Right lobe of liver (tissue), 6 donors: ENCODE results near the gene B4GALT6. TPM values are rescaled to one million over a fixed set of nuclear protein-coding genes. Genes with fewer than 3 reads are reported as not detected.

Experiments
- ATAC-seq, 4 donors: fragments of 200-7000 bp; cut with Tn5 transposase; one replicate each; pipeline ENCODE4 v1.9.1; 2020; ENCODE audit warnings: mild to moderate bottlenecking in 4 of 4, moderate library complexity in 4 of 4
- DNase-seq, 3 donors: peaks; one replicate each; pipeline ENCODE4 v3.0.0-alpha.2; 2020
- H3K27ac ChIP-seq, 3 donors: fragments of 200-600 bp; one replicate each; pipeline ENCODE4 v1.8.0; 2022
- H3K27me3 ChIP-seq, 2 donors: fragments of 200-600 bp; one replicate each; pipeline ENCODE4 v1.8.0; 2022
- H3K36me3 ChIP-seq, 4 donors: fragments of 200-600 bp; sonication (generic) in 1 of 4; one replicate each; pipeline versions ENCODE4 v1.5.1 to v1.8.0; 2017 to 2022; ENCODE audit warnings: control low read depth in 1 of 4
- H3K4me1 ChIP-seq, 4 donors: fragments of 200-600 bp; sonication (generic) in 1 of 4; one replicate each; pipeline versions ENCODE4 v1.5.1 to v1.8.0; 2017 to 2022; ENCODE audit warnings: control low read depth in 1 of 4
- H3K4me3 ChIP-seq, 3 donors: fragments of 200-600 bp; one replicate each; pipeline ENCODE4 v1.8.0; 2022
- H3K9me3 ChIP-seq, 4 donors: fragments of 200-600 bp; sonication (generic) in 1 of 4; one replicate each; pipeline versions ENCODE4 v1.5.1 to v1.8.0; 2017 to 2022; ENCODE audit warnings: control low read depth in 1 of 4
- POLR2A ChIP-seq: fragments of 450-650 bp; IDR thresholded peaks from one replicate; pipeline ENCODE4 v1.6.1; 2017; ENCODE audit warnings: antibody characterized with exemption, mild to moderate bottlenecking
- WGBS: methylation state at CpG from one replicate; pipeline ENCODE4 v1.1.6; 2018; ENCODE audit warnings: low coverage, low lambda C conversion rate; ENCODE audit not compliant: insufficient coverage; ENCODE audit errors: missing lambda C conversion rate; 5-methylcytosine and 5-hydroxymethylcytosine counted together
- intact Hi-C, 2 donors: fragments of 100-400 bp; cut with DNase I; formaldehyde crosslinking; loops; one replicate each; pipeline versions ENCODE4 v1.11.2 to v1.14.1; 2022
- total RNA-seq, 6 experiments: library from RNA; depleted of rRNA in 2 of 6; stranded (reverse); fragments of >200 nt in 2 of 6; fragmentation: NEBNext Ultra II Directional in 3 of 6; extraction: Animal tissue kit (Norgen Biotek cat#: 25700) in 3 of 6; gene quantifications; one replicate each; pipeline versions ENCODE4 v1.1.0 to v1.2.4, GENCODE V29; 2016 to 2023
- TF ChIP-seq, protein P1 (sequence below), 4 donors: fragments of 200-600 bp in 3 of 4; fragments of 450-650 bp in 1 of 4; IDR thresholded peaks; one replicate each; pipeline versions ENCODE4 v1.5.1 to v1.8.0; 2016 to 2022; ENCODE audit warnings: antibody characterized with exemption in 4 of 4, mild to moderate bottlenecking in 2 of 4
- donor health status: DM: no; HTN: yes; CAD: no.
- donor health status: DM: no; HTN: no; CAD: no.
- donor health status: DM: no; HTN: no; CAD: no.
- donor health status: DM: no; HTN: yes; CAD: no.
- donor health status: DM: no; HTN: yes; CAD: no.

Gene B4GALT6
- total RNA-seq, 6 experiments from 2014 or later = 1.7 to 4.8 (median 2.0) TPM

DNA sequence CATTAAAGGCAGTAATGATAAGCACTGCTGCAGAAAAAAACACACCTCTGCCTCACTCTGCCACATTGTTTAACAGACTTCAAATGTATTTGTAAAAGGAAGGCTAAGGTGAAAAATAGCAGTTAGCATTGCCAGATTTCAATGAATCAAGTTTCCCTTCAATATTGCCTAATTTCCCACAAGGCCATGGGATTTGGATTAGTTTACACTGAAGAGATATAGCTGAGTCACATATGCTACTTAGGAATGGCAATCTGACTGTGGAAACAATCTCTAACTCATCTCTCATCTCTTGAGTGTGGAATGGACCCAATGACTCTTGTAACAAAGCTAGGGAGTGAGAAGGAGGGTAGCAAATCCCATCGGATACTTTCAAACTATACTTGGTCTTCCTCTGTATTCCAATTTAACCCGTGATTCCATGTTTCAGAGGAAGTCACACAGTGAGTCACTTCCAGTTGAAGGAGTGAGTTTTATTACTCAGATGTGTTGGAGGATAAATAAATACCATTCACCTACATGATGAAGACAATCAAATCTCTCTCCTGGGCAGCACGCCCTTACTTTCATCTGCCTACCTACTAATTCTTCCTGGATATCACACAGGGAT lies 5.1 kb downstream of the B4GALT6 start:
- Histone ChIP-seq H3K4me1 (no peaks in the 10 kb centered on the region), H3K27me3 (no peaks in the 10 kb centered on the region), H3K36me3 (no peaks in the 10 kb centered on the region), H3K4me3 (no peak overlapping the region), H3K9me3 (no peaks in the 10 kb centered on the region), H3K27ac (no peak overlapping the region)
- 61% methylated on average over 3 of the region's 3 CpGs for WGBS
- TF ChIP-seq, protein P1, sequence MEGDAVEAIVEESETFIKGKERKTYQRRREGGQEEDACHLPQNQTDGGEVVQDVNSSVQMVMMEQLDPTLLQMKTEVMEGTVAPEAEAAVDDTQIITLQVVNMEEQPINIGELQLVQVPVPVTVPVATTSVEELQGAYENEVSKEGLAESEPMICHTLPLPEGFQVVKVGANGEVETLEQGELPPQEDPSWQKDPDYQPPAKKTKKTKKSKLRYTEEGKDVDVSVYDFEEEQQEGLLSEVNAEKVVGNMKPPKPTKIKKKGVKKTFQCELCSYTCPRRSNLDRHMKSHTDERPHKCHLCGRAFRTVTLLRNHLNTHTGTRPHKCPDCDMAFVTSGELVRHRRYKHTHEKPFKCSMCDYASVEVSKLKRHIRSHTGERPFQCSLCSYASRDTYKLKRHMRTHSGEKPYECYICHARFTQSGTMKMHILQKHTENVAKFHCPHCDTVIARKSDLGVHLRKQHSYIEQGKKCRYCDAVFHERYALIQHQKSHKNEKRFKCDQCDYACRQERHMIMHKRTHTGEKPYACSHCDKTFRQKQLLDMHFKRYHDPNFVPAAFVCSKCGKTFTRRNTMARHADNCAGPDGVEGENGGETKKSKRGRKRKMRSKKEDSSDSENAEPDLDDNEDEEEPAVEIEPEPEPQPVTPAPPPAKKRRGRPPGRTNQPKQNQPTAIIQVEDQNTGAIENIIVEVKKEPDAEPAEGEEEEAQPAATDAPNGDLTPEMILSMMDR (IDR thresholded peaks at IDR 0.05) = no peak
- no peak for TF ChIP-seq POLR2A
- intact Hi-C loops = no loop called here
- DNase-seq (no peak), ATAC-seq (peak in 2 of 4 donors; percentile 50 to 67)

DNA sequence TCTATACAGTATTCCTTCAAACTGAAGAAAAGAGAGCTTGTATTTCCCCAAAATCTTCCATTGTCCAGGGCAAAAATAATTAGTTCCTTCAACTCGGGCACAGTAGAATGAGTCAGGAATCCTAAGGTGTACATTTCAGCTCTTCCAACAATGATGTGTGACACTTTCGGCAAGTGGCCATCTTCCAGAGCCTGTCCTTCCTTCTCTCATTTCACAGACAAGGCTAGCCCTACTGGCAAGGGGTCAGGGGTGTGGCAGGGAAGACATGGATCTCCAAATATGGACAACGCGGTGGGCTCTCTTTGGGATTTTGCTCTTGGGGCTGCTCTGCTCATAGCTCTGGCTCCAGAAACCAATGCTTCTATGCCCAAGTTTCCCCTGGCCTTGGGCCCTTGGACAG lies 6.0 kb downstream of the B4GALT6 start:
- no peak for TF ChIP-seq POLR2A
- TF ChIP-seq, protein P1 (IDR thresholded peaks at IDR 0.05) = no peak
- 92% methylated on average over 4 of the region's 4 CpGs for WGBS
- DNase-seq = no peak
- Histone ChIP-seq H3K9me3 (no peaks in the 10 kb centered on the region), H3K27me3 (no peaks in the 10 kb centered on the region), H3K36me3 (no peaks in the 10 kb centered on the region), H3K27ac (no peak overlapping the region), H3K4me1 (no peaks in the 10 kb centered on the region), H3K4me3 (no peak overlapping the region)
- ATAC-seq = no peak
- intact Hi-C loops = no loop called here

DNA sequence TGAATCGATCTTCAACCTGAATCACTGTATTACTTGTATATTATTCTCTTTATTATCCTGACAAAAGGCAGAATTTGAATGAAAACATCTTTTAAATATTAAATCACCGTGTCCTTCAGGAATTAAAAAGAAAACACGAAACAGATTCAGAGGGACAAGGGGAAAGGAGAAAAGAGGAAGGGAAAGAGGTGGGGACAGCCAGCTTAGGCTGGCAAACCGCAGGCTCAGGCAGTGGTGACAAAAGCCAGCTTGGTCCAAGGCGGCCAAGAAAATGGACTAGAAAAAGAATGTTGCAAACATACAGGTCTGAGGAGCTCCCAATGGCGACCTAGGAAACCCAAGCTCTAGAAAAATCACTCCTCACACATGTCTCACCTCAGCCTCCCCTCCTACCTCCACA lies 6.8 kb downstream of the B4GALT6 start:
- Histone ChIP-seq H3K4me3 (no peak overlapping the region), H3K9me3 (no peaks in the 10 kb centered on the region), H3K4me1 (no peaks in the 10 kb centered on the region), H3K36me3 (no peaks in the 10 kb centered on the region), H3K27ac (no peak overlapping the region), H3K27me3 (no peaks in the 10 kb centered on the region)
- WGBS = 75% methylated on average over 6 of the region's 6 CpGs
- intact Hi-C loops = no loop called here
- no peak for DNase-seq
- no peak for ATAC-seq
- TF ChIP-seq POLR2A = no peak
- TF ChIP-seq, protein P1 (IDR thresholded peaks at IDR 0.05) = no peak

DNA sequence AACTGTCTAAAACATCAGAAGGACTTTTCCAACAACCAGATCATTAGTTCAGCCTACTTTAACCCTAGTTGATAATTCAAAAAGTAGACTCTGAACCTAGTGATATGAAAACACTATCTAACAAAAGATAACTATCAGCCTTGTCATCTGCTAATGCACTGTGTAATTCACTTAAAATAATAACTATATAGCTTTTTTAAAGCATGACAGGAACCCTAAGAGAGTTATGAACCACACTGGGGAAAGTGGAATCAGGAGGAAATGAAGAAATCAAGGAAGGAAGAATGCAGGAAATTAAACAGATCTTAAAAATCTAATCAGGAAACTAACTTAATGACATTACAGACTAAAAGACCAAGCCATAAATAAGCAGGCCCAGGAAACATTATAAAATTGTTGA lies 9.0 kb downstream of the B4GALT6 start:
- ATAC-seq (no peak), DNase-seq (no peak)
- Histone ChIP-seq H3K9me3 (no peaks in the 10 kb centered on the region), H3K27me3 (no peaks in the 10 kb centered on the region), H3K4me1 (no peaks in the 10 kb centered on the region), H3K27ac (no peak overlapping the region), H3K4me3 (no peak overlapping the region), H3K36me3 (no peaks in the 10 kb centered on the region)
- TF ChIP-seq, protein P1 (IDR thresholded peaks at IDR 0.05) = no peak
- TF ChIP-seq POLR2A = no peak
- intact Hi-C loops = no loop called here

DNA sequence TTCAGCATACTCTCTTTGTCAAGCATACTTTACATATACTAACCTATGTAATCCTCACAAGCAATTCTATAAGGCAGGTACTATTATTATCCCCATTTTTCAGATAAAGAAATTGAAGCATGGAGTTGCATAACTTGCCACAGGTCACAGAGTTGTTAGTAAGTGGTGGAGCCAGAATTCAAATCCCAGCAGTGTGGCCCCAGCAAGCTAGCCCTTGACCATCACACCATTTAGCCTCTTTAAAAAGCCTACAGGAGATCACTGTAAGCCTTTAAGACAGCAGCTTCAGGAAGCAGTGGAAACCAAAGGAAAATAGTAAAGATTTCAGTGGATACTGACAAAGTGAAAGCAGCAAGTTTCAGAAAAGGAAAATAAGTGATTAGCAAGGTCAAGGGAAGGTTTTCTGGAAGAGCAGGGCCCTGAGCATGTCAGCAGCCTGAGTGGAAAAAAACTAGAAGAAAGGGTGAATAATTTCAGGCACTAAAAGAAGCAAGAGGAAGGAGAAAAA lies 11.7 kb downstream of the B4GALT6 start:
- DNase-seq = no peak
- no peak overlapping the region for H3K4me3 ChIP-seq
- no peaks in the 10 kb centered on the region for H3K4me1 ChIP-seq
- intact Hi-C loops = no loop called here
- H3K27me3 ChIP-seq = no peaks in the 10 kb centered on the region
- TF ChIP-seq, protein P1 (IDR thresholded peaks at IDR 0.05) = no peak
- TF ChIP-seq POLR2A = no peak
- no peaks in the 10 kb centered on the region for H3K36me3 ChIP-seq
- peak in 3 of 4 donors; percentile 20 to 35 (median 32) for ATAC-seq
- no peak overlapping the region for H3K27ac ChIP-seq
- H3K9me3 ChIP-seq = no peaks in the 10 kb centered on the region
